H9 (cell line): ENCODE measurements around the gene RGL1. TPM values are rescaled to one million over a fixed set of nuclear protein-coding genes. Genes with fewer than 3 reads are reported as not detected.

ENCODE experiments used
- DNase-seq: peaks from one replicate; pipeline ENCODE4 v3.0.0-alpha.2; 2017
- H2AFZ ChIP-seq: one replicate; pipeline ENCODE4 v1.6.1; 2013; ENCODE audit warnings: mild to moderate bottlenecking, low read length, control low read depth, moderate library complexity
- H2AK5ac ChIP-seq: 2 replicates; pipeline ENCODE4 v1.6.1; 2013; ENCODE audit warnings: low read length, control low read depth, mixed read lengths; ENCODE audit not compliant: insufficient read length
- H2BK120ac ChIP-seq: one replicate; pipeline ENCODE4 v1.6.1; 2013; ENCODE audit warnings: low read depth, mild to moderate bottlenecking, low read length, control low read depth, inconsistent platforms; ENCODE audit not compliant: poor library complexity, severe bottlenecking
- H2BK12ac ChIP-seq: 2 replicates; pipeline ENCODE4 v1.6.1; 2013; ENCODE audit warnings: low read length, control low read depth, mixed read lengths, low read depth; ENCODE audit not compliant: insufficient read length
- H2BK15ac ChIP-seq: 2 replicates; pipeline ENCODE4 v1.6.1; 2013; ENCODE audit warnings: low read depth, low read length, control low read depth
- H2BK20ac ChIP-seq: one replicate; pipeline ENCODE4 v1.6.1; 2013; ENCODE audit warnings: low read depth, mild to moderate bottlenecking, low read length, control low read depth, inconsistent platforms; ENCODE audit not compliant: poor library complexity, severe bottlenecking
- H2BK5ac ChIP-seq: 2 replicates; pipeline ENCODE4 v1.6.1; 2013; ENCODE audit warnings: low read length, control low read depth, mixed read lengths; ENCODE audit not compliant: insufficient read length
- H3K14ac ChIP-seq: 2 replicates; pipeline ENCODE4 v1.6.1; 2013; ENCODE audit warnings: low read length, control low read depth; ENCODE audit not compliant: insufficient read depth
- H3K18ac ChIP-seq: 2 replicates; pipeline ENCODE4 v1.6.1; 2013; ENCODE audit warnings: low read depth, mild to moderate bottlenecking, mixed read lengths, low read length, control low read depth; ENCODE audit not compliant: insufficient read length
- H3K23ac ChIP-seq: 2 replicates; pipeline ENCODE4 v1.6.1; 2013; ENCODE audit warnings: low read length, control low read depth, mixed read lengths, low read depth; ENCODE audit not compliant: insufficient read length
- H3K23me2 ChIP-seq: 2 replicates; pipeline ENCODE4 v1.6.1; 2013; ENCODE audit warnings: low read depth, mild to moderate bottlenecking, mixed read lengths, low read length, control low read depth; ENCODE audit not compliant: insufficient read length, poor library complexity, severe bottlenecking
- H3K27ac ChIP-seq: 2 replicates; pipeline ENCODE4 v1.5.1; 2013; ENCODE audit warnings: low read length, control low read depth, mixed read lengths, low read depth; ENCODE audit not compliant: insufficient read length
- H3K27me3 ChIP-seq: 2 replicates; pipeline ENCODE4 v1.6.1; 2013; ENCODE audit warnings: low read length, control low read depth, inconsistent platforms; ENCODE audit not compliant: insufficient read depth
- H3K4ac ChIP-seq: 2 replicates; pipeline ENCODE4 v1.6.1; 2013; ENCODE audit warnings: low read depth, mild to moderate bottlenecking, control low read depth, inconsistent platforms, low read length, moderate library complexity
- H3K4me1 ChIP-seq: 2 replicates; pipeline ENCODE4 v1.6.1; 2013; ENCODE audit warnings: low read length, control low read depth, inconsistent platforms; ENCODE audit not compliant: insufficient read depth
- H3K4me2 ChIP-seq: 2 replicates; pipeline ENCODE4 v1.6.1; 2013; ENCODE audit warnings: low read length, control low read depth, mixed read lengths; ENCODE audit not compliant: insufficient read length, insufficient read depth
- H3K56ac ChIP-seq: 2 replicates; pipeline ENCODE4 v1.6.1; 2013; ENCODE audit warnings: low read depth, mild to moderate bottlenecking, mixed read lengths, low read length, control low read depth; ENCODE audit not compliant: insufficient read length
- H3K79me1 ChIP-seq: 2 replicates; pipeline ENCODE4 v1.6.1; 2013; ENCODE audit warnings: low read depth, mild to moderate bottlenecking, moderate library complexity, low read length, control low read depth, inconsistent platforms; ENCODE audit not compliant: insufficient read depth, poor library complexity, severe bottlenecking
- H3K79me2 ChIP-seq: 2 replicates; pipeline ENCODE4 v1.6.1; 2013; ENCODE audit warnings: low read length, control low read depth, inconsistent platforms; ENCODE audit not compliant: insufficient read depth
- H3K9ac ChIP-seq: 2 replicates; pipeline ENCODE4 v1.6.1; 2013; ENCODE audit warnings: low read length, control low read depth, mixed read lengths; ENCODE audit not compliant: insufficient read length; ENCODE audit errors: extremely low read depth
- H3K9me3 ChIP-seq: one replicate; pipeline ENCODE4 v1.6.1; 2013; ENCODE audit warnings: low read depth, low read length, inconsistent platforms; ENCODE audit not compliant: control insufficient read depth
- H3T11ph ChIP-seq: one replicate; pipeline ENCODE4 v1.6.1; 2013; ENCODE audit warnings: mild to moderate bottlenecking, low read length, control low read depth, inconsistent platforms
- H4K20me1 ChIP-seq: one replicate; pipeline ENCODE4 v1.6.1; 2013; ENCODE audit not compliant: control insufficient read depth, insufficient read length, insufficient read depth
- H4K5ac ChIP-seq: 2 replicates; pipeline ENCODE4 v1.6.1; 2013; ENCODE audit warnings: low read depth, mild to moderate bottlenecking, mixed read lengths, low read length, control low read depth; ENCODE audit not compliant: insufficient read length
- H4K8ac ChIP-seq: replicated peaks from 2 replicates; pipeline ENCODE4 v1.6.1; 2013; ENCODE audit warnings: low read length, control low read depth, mixed read lengths, low read depth; ENCODE audit not compliant: insufficient read length
- H4K91ac ChIP-seq: 2 replicates; pipeline ENCODE4 v1.6.1; 2013; ENCODE audit warnings: low read depth, mild to moderate bottlenecking, moderate library complexity, mixed read lengths, low read length, control low read depth; ENCODE audit not compliant: insufficient read length
- H3K27ac Mint-ChIP-seq, 3 experiments: 2 replicates in 2 of 3; 3 replicates in 1 of 3; pipeline ENCODE4 v1.8.0; 2020 to 2021; ENCODE audit warnings: mixed read lengths in 3 of 3, mild to moderate bottlenecking in 1 of 3, moderate library complexity in 1 of 3
- H3K27me3 Mint-ChIP-seq: 2 replicates; pipeline ENCODE4 v1.8.0; 2021; ENCODE audit warnings: low read depth, mild to moderate bottlenecking, moderate library complexity, mixed read lengths
- H3K36me3 Mint-ChIP-seq, 3 experiments: 2 replicates in 2 of 3; 3 replicates in 1 of 3; pipeline ENCODE4 v1.8.0; 2020 to 2021; ENCODE audit warnings: low read depth in 3 of 3, mixed read lengths in 3 of 3; ENCODE audit not compliant: insufficient read depth in 1 of 3
- H3K4me1 Mint-ChIP-seq, 2 experiments: 2 replicates each; pipeline ENCODE4 v1.8.0; 2020; ENCODE audit warnings: mixed read lengths in 2 of 2
- H3K4me3 Mint-ChIP-seq, 2 experiments: 2 replicates in 1 of 2; 3 replicates in 1 of 2; pipeline ENCODE4 v1.8.0; 2020 to 2021; ENCODE audit warnings: mild to moderate bottlenecking in 2 of 2, mixed read lengths in 2 of 2, moderate library complexity in 1 of 2
- H3K9me3 Mint-ChIP-seq, 2 experiments: 2 replicates in 1 of 2; 3 replicates in 1 of 2; pipeline ENCODE4 v1.8.0; 2020; ENCODE audit warnings: mild to moderate bottlenecking in 2 of 2, mixed read lengths in 2 of 2, moderate library complexity in 1 of 2
- CTCF ChIP-seq: fragments of 200-600 bp; sonication (generic); conservative IDR thresholded peaks from 3 replicates; pipeline ENCODE4 v1.8.0; 2021; ENCODE audit warnings: antibody characterized with exemption, mild to moderate bottlenecking
- WGBS: extraction: QIAGEN DNeasy Blood & Tissue Kit; methylation state at CpG from one replicate; pipeline ENCODE4 v1.1.7; 2013; ENCODE audit warnings: missing lambda C conversion rate, low lambda C conversion rate, mixed read lengths; ENCODE audit not compliant: insufficient read length; ENCODE audit errors: extremely low coverage; 5-methylcytosine and 5-hydroxymethylcytosine counted together
- total RNA-seq: library from RNA; stranded (reverse); gene quantifications from 2 replicates; pipeline ENCODE4 v1.2.1, GENCODE V29; 2021

RGL1 gene
- total RNA-seq, 1 experiment from 2014 or later = 1.4 TPM

GRCh38 chr1:183821889-183822611, 17.1 kb downstream of the RGL1 start:
- H2BK120ac ChIP-seq = no peak overlapping the region
- no peaks in the 10 kb centered on the region for H3K9me3 Mint-ChIP-seq
- H2BK5ac ChIP-seq = no peak overlapping the region
- no peak overlapping the region for H2BK20ac ChIP-seq
- no peak overlapping the region for H3K4me2 ChIP-seq
- no peak overlapping the region for H3K4ac ChIP-seq
- H3K27ac Mint-ChIP-seq = no peak overlapping the region
- H3K27me3 ChIP-seq = no peaks in the 10 kb centered on the region
- H2AK5ac ChIP-seq = no peak overlapping the region
- H2BK15ac ChIP-seq = no peak overlapping the region
- H3K4me1 ChIP-seq = no peaks in the 10 kb centered on the region
- no peaks in the 10 kb centered on the region for H3K79me1 ChIP-seq
- no peak overlapping the region for H3K4me3 Mint-ChIP-seq
- no peak overlapping the region for H3T11ph ChIP-seq
- no peak overlapping the region for H3K23ac ChIP-seq
- no CpG with 5 or more reads among the region's 3 CpGs for WGBS
- H2BK12ac ChIP-seq = no peak overlapping the region
- no peaks in the 10 kb centered on the region; the same call in 1 of the 2 replicates for H3K27me3 Mint-ChIP-seq
- no peak overlapping the region for H3K56ac ChIP-seq
- H3K36me3 Mint-ChIP-seq = no peaks in the 10 kb centered on the region
- H3K14ac ChIP-seq = no peak overlapping the region
- no peaks in the 10 kb centered on the region for H4K20me1 ChIP-seq
- no peak for TF ChIP-seq CTCF
- DNase-seq = no peak
- no peaks in the 10 kb centered on the region for H3K9me3 ChIP-seq
- no peak overlapping the region for H4K5ac ChIP-seq
- H3K9ac ChIP-seq = no peak overlapping the region
- H3K79me2 ChIP-seq = no peaks in the 10 kb centered on the region; the same call in 1 of the 2 replicates
- no peak overlapping the region for H2AFZ ChIP-seq
- no peak overlapping the region for H4K8ac ChIP-seq
- H3K27ac ChIP-seq = no peak overlapping the region
- no peak overlapping the region for H3K18ac ChIP-seq
- no peak overlapping the region for H4K91ac ChIP-seq
- H3K4me1 Mint-ChIP-seq = no peaks in the 10 kb centered on the region; a peak in 2 of 4 replicates
- no peaks in the 10 kb centered on the region for H3K23me2 ChIP-seq
